Tibial nerve (tissue), 4 donors: ENCODE results near the gene DNA2. TPM values are rescaled to one million over a fixed set of nuclear protein-coding genes. Genes with fewer than 3 reads are reported as not detected.

Experiments used
- DNase-seq, 2 donors: peaks; one replicate each; pipeline ENCODE4 v3.0.0-alpha.2; 2019; ENCODE audit warnings: low spot score in 2 of 2
- H3K27ac ChIP-seq, 4 donors: fragments of 200-600 bp; sonication (generic) in 3 of 4; one replicate each; pipeline ENCODE4 v1.5.1; 2017 to 2019; ENCODE audit warnings: mild to moderate bottlenecking in 1 of 4
- H3K27me3 ChIP-seq, 2 donors: fragments of 200-600 bp; sonication (generic) in 1 of 2; one replicate each; pipeline versions ENCODE4 v1.5.1 to v1.6.0; 2017 to 2019
- H3K36me3 ChIP-seq, 3 donors: fragments of 200-600 bp; sonication (generic); one replicate each; pipeline ENCODE4 v1.5.1; 2018 to 2019
- H3K4me1 ChIP-seq, 4 donors: fragments of 200-600 bp; sonication (generic) in 3 of 4; one replicate each; pipeline ENCODE4 v1.5.1; 2017 to 2019
- H3K4me3 ChIP-seq, 4 donors: fragments of 200-600 bp; sonication (generic) in 3 of 4; one replicate each; pipeline ENCODE4 v1.5.1; 2017 to 2019; ENCODE audit warnings: mild to moderate bottlenecking in 1 of 4, moderate library complexity in 1 of 4
- H3K9me3 ChIP-seq, 4 donors: fragments of 200-600 bp; sonication (generic) in 3 of 4; one replicate each; pipeline ENCODE4 v1.5.1; 2017 to 2019
- CTCF ChIP-seq, 5 experiments: fragments of 200-600 bp in 3 of 5; fragments of 450-650 bp in 2 of 5; sonication (generic) in 3 of 5; IDR thresholded peaks; one replicate each; pipeline ENCODE4 v1.5.1; 2016 to 2019; ENCODE audit warnings: antibody characterized with exemption in 5 of 5, mild to moderate bottlenecking in 3 of 5, moderate library complexity in 2 of 5
- EP300 ChIP-seq, 2 donors: sonication (generic); formaldehyde crosslinking; IDR thresholded peaks; one replicate each; pipeline ENCODE4 v1.6.1; 2017; ENCODE audit warnings: antibody characterized with exemption in 2 of 2, mild to moderate bottlenecking in 1 of 2
- POLR2A ChIP-seq, 2 donors: fragments of 450-650 bp; IDR thresholded peaks; one replicate each; pipeline ENCODE4 v1.6.1; 2017; ENCODE audit warnings: antibody characterized with exemption in 2 of 2, mild to moderate bottlenecking in 2 of 2, moderate library complexity in 2 of 2
- WGBS, 2 donors: methylation state at CpG; one replicate each; pipeline ENCODE4 v1.1.5; 2018; 5-methylcytosine and 5-hydroxymethylcytosine counted together
- total RNA-seq, 4 donors: library from RNA; depleted of rRNA; stranded (reverse); fragments of >200 nt; gene quantifications; one replicate each; pipeline ENCODE4 v1.1.0, GENCODE V29; 2016

DNA2 gene
- total RNA-seq, 4 donors from 2014 or later: 1.3 to 11.9 (median 6.0) TPM

- peak within 1 kb of the TSS; percentile 87 to 100 (median 94) for H3K4me3 ChIP-seq
- no peaks in the 10 kb centered on the region for H3K9me3 ChIP-seq
- WGBS, 2 donors: 0% methylated on average over 33 of the region's 79 CpGs; no CpG with 5 or more reads in 1 of the 2 donors
- DNase-seq: peak; percentile 54 to 57
- H3K36me3 ChIP-seq: no peaks in the 10 kb centered on the region
- H3K4me1 ChIP-seq: peaks cover 0 to 29% (median 4%) of the 10 kb centered on the region in 4 donors
- H3K27ac ChIP-seq: peak within 1 kb of the TSS; percentile 94 to 98 (median 96)
- no peaks in the 10 kb centered on the region for H3K27me3 ChIP-seq
- peak; percentile 62 to 84 for TF ChIP-seq POLR2A (IDR thresholded peaks at IDR 0.05)
- peak in 1 of 2 donors; percentile 70 for TF ChIP-seq EP300 (IDR thresholded peaks at IDR 0.05)
- TF ChIP-seq CTCF (IDR thresholded peaks at IDR 0.05): peak; percentile 60 to 99 (median 98)
Observed at GRCh38 chr10:68406815-68407548, 64.8 kb downstream of the DNA2 start, which contains the start of gene RUFY2. Gene RUFY2, minus strand, starts transcription at chr10:68407277. Its CDS starts 88 bp downstream, at chr10:68407189.

GRCh38 chr10:68406111-68406814 lies 65.5 kb downstream of the DNA2 start:
- Histone ChIP-seq H3K27ac (peak overlapping the region; percentile 94 to 98 (median 96)), H3K4me3 (peak overlapping the region; percentile 87 to 100 (median 94)), H3K27me3 (no peaks in the 10 kb centered on the region), H3K4me1 (peaks cover 0 to 29% (median 4%) of the 10 kb centered on the region in 4 donors), H3K9me3 (no peaks in the 10 kb centered on the region), H3K36me3 (peaks cover 0 to 4% (median 0%) of the 10 kb centered on the region in 3 donors)
- WGBS, 2 donors: 0 to 1% methylated on average over 18 to 33 of the region's 38 CpGs
- DNase-seq: peak; percentile 15 to 21
- TF ChIP-seq EP300 (IDR thresholded peaks at IDR 0.05) (no peak), POLR2A (IDR thresholded peaks at IDR 0.05) (no peak)

- TF ChIP-seq EP300 (IDR thresholded peaks at IDR 0.05) (no peak), POLR2A (IDR thresholded peaks at IDR 0.05) (no peak), CTCF (IDR thresholded peaks at IDR 0.05) (no peak)
- no peak overlapping the region for H3K4me3 ChIP-seq
- peaks cover 0 to 29% (median 0%) of the 10 kb centered on the region in 3 donors for H3K36me3 ChIP-seq
- WGBS, 2 donors: 81 to 83% methylated on average over 4 of the region's 4 CpGs
- no peak overlapping the region for H3K27ac ChIP-seq
- H3K27me3 ChIP-seq: no peaks in the 10 kb centered on the region
- H3K9me3 ChIP-seq: no peaks in the 10 kb centered on the region
- no peak for DNase-seq
- peaks cover 0 to 29% (median 4%) of the 10 kb centered on the region in 4 donors for H3K4me1 ChIP-seq
Observed at GRCh38 chr10:68403701-68404100, 68.1 kb downstream of the DNA2 start.

GRCh38 chr10:68402276-68402675 lies 69.5 kb downstream of the DNA2 start:
- 72 to 91% methylated on average over 1 of the region's 1 CpG for WGBS, 2 donors
- no peak overlapping the region for H3K4me3 ChIP-seq
- DNase-seq: no peak

More at GRCh38 chr10:68402276-68402675, 69.5 kb downstream of the DNA2 start:
- TF ChIP-seq EP300 (IDR thresholded peaks at IDR 0.05): no peak
- no peak for TF ChIP-seq CTCF (IDR thresholded peaks at IDR 0.05)
- no peak for TF ChIP-seq POLR2A (IDR thresholded peaks at IDR 0.05)
- H3K36me3 ChIP-seq: peaks cover 0 to 29% (median 0%) of the 10 kb centered on the region in 3 donors
- no peak overlapping the region for H3K27ac ChIP-seq
- peaks cover 0 to 29% (median 4%) of the 10 kb centered on the region in 4 donors for H3K4me1 ChIP-seq
- no peaks in the 10 kb centered on the region for H3K27me3 ChIP-seq
- no peaks in the 10 kb centered on the region for H3K9me3 ChIP-seq
